NCI-H2107 treated with DMSO at 0.1 percent for 48 hours (cell line): Measurements from ENCODE around the gene SULT1E1.
A peak's percentile ranks its signal among the peaks of the same experiment; 100 is the strongest.
"Not testable (repeated sequence)": the region's sequence is repeated elsewhere in the genome, so short reads cannot be mapped to it uniquely, and the experiment has no call there.

Source experiments
- DNase-seq: peaks from one replicate; lab custom pipeline; 2025; ENCODE audit not compliant: unreplicated experiment; lab: John Stamatoyannopoulos, UW

The SULT1E1 gene

DNA sequence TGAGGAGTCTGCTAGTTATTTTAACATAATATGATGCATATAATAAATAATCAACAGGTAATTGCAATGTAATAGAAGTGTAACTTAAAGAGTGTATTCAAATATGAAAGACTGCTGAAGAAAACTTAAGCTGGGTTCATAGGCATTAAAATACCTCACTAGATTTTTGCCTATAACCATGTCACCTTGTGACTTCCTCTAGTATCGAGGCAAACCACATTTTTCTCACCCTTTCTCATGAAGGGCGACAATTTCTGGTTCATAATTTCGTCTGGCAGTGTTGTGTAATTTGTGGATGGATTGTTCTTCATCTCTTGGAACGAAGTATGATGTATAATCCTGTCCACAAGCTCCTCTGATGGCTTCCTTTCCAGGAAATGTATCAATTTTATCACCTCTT is 16.0 kb downstream of the SULT1E1 start:
- no peak for DNase-seq

DNA sequence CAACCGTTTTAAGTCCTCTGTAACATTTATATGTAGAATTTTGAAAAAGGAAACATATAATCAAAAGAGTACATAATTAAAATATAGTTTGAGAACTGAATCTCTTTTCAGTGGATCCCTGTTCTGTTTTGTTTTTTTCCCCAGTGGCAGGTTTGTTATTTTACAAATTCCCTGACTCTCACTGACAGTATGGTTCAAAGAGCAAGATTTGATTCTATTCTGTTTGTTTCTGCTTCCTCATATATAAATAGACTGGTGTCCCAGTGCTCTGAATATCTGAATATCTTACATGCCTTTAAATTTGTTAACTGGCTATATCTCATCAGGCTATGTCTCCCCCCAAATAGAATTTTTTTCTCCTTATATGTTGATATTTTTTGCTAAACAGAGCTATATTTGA is 16.6 kb downstream of the SULT1E1 start:
- no peak for DNase-seq

DNA sequence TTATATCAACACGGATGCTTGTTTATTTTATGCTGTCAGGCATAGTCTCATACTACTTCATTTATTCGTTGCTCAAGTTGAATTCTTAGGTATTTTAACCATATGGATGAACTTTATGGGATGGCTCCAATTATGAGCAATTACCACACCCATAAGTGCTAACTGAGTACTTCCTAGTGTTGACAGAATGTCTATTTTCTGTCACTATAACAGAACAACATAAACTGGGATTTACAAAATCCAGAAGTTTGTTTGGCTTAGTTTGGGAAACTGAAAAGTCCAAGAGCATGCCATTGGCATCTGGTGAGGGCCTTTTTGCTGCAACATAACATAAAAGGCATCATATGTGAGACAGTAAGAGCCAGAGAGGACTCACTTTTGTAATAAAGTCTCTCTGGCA is 21.0 kb downstream of the SULT1E1 start:
- no peak for DNase-seq

DNA sequence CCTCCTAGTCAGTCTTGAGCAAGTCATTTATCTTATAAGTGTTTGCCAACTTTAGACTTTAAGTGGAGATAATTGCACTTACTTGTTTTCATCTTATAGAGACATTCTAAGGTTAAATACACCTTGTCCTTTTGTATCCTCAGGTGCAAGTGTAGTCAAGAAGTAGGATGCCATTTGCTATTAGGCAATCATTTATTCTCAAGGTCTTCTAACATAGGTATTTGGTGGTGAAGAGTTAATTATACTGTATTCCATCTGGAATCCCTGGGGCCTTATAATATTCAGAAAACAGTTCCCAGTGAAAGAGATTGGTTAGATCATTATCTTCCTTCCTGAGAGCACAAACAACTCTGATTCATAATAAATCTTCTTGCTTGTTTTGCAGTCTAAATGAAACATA is 23.7 kb downstream of the SULT1E1 start:
- no peak for DNase-seq

DNA sequence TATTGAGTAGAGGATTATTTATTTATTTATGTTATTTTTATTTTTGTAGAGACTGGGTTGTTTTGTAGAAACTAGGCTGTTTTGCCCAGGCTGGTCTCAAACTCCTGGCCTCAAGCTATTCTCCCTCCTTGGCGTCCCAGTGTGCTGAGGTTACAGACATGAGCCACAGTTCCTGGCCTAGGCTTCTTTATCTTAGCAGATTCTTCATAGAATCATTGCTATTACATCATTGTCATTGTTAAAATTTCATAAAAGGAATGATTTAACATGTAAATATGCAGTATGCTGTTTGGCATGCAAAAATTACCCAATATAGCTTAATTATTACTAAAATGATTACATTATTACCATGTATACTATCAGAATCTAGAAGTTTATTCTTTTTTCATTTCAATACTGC is 24.2 kb downstream of the SULT1E1 start:
- DNase-seq, result no peak

DNA sequence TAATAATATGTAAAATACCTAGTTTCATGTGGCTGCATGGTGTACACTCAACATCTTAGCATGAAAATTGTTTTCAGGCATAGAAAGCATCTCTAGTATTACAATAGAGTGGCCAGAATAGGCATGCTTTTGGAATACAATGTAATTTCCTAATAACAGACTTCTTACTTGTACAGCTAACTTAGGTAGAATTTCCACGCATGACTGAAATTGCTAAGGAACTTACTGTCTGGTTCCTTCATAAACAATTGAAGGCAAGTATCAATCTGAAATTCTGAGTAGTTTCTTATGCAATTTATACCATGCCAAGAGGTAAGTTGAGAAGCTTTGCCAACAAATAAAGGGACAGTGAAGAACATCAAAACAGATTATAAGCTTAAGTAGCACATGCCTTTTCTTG is 26.7 kb downstream of the SULT1E1 start:
- DNase-seq, result no peak

GRCh38 chr4:69832326-69833030 is 27.5 kb downstream of the SULT1E1 start:
- no peak for DNase-seq

GRCh38 chr4:69831646-69832325 is 28.2 kb downstream of the SULT1E1 start:
- no peak for DNase-seq

DNA sequence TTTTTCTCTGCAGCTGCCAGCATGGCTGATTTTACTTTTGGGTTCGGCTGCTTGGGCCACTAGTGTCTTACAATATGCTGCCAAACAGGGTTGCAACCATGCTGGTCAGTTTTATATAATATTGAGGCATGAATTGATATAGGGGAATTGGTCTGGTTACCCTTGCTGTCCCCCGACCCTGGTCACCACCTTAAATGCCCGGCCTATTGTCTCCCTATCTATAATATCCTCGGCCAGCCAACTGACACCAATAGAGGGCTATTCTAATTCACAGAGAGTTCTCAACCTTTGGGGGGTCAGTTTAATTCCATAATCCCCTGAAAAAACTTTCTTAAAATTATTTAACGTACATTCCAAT is 28.7 kb downstream of the SULT1E1 start:
- DNase-seq, result no peak

GRCh38 chr4:69830560-69831269 is 29.2 kb downstream of the SULT1E1 start:
- DNase-seq, result peak; percentile 29

- DNase-seq, result no peak
Measured at GRCh38 chr4:69830192-69830559, 29.8 kb downstream of the SULT1E1 start.

- DNase-seq, result no peak
Measured at GRCh38 chr4:69829678-69830077, 30.3 kb downstream of the SULT1E1 start.

DNA sequence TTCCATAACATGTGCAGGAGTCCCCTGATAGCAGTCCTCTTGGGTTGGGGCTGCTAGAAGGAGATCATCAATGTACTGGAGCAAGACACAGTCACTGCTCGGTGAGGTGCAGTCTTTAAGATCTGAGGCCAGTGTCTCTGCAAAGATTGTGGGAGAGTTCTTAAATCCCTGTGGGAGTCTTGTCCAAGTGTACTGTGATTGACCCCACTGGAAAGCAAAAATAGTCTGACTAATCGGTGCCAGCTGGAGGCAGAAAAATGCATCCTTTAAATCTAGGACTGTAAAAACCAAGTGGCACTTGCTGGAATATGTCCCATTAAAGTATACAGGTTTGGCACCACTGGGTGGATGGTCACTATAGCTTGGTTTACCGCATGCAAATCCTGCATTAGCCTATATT is 31.1 kb downstream of the SULT1E1 start:
- DNase-seq, result no peak

DNA sequence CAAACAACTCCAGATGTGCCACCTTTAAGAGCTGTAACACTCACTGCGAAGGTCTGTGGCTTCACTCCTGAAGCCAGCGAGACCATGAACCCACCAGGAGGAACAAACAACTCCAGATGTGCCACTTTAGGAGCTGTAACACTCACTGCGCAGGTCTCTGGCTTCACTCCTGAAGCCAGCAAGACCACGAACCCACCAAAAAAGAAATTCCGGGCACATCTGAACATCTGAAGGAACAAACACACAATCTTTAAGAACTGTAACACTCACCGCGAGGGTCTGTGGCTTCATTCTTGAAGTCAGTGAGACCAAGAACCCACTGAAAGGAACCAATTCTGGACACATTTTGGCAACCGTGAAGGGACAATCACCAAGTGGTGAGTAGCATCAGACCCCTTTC is 34.9 kb downstream of the SULT1E1 start:
- not testable (repeated sequence) for DNase-seq

DNA sequence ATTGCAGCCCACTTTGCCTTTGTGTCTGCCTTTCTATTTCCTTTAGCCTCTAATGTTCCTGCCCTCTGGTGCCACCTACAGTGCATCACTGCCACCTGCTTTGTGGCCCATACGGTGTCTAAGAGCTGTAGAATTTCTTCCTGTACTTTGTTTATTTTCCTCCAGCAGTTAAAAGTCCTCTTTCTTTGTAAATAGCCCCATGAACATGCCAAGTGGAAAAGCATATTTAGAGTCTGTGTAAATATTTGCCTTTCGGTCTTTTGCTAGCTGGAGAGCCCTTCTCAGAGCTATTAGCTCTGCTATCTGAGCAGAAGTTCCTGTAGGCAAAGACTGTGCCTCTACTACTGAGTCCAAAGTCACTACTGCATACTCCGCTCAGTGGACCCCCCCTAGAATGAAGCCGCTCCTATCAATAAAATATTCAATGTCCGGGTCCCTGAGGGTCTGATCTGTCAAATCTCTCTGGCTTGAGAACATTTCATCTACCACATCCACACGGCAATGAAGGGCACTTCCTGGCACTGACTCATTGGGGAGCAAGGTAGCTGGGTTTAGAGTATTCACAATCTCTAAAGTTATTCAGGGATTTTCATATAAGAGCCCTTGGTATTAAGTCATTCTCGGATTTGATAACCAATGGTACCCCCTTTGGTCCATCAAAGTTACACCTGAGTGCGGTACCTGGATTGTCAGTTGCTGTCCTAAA is 36.3 kb downstream of the SULT1E1 start:
- peak; percentile 41 for DNase-seq

DNA sequence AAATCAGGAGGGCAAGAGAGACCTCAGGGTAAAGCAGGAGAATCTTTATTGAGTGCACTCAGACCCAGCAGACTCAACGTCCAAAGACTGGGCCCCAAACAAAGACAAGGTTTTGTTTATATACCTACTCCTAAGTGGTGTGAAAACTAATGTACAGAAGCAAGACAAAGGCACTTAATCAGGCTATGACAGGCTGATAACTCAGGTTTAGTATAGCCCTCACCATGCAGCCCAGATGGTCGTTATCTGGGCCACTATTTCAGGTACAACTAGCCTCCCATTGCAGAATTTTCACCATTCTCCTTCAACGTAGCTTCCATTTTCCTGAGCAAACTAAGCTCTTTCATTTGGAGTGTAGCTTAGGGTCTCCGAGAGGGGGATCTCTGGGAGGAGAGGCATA is 36.9 kb downstream of the SULT1E1 start:
- DNase-seq, result no peak

- no peak for DNase-seq
Measured at GRCh38 chr4:69822198-69822597, 37.7 kb downstream of the SULT1E1 start.

DNA sequence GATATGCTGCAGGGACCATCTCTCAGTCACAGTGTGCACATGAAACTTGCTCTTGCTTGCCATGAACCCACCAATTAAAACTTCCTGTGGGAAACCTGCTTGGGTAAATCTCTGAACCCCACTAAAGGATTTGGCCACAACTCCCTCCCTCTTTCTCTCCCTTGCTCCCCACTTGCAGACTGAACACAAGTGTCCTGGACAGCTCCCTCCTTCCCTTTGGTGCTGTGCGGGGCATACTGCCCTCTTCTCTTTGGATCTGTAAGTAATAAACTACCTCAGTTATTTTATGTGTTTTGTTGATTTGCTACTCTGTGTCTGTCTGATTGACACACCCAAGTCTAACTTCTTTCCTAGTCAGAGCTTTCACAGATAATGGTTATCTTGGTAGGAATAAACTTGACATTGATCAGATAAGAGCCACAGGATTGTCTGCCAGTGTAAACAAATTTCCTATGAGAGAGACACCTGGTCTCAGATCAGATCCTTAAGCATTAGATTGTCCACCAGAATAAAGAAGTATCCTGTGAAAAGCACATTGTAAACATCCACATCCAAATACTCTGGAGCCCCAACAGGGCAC is 41.8 kb downstream of the SULT1E1 start:
- DNase-seq, result no peak

DNA sequence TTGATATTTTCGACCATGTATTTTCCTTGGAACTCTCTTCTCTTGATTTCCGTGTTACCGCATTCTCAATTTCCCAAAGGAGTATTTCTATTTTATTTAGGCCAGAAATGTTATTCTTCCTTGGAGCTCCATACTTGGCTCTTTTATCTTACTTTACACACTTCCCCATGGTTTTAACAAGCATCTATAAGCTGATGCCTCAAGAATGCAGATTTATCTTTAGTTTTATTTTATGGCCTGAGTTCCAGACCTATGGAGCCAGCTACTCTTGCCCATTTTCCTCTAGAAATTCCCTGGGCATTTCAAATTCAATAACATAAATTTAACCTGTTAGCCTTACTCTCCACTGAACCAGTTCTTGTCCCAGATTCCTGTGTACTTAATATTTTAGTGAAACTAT is 43.7 kb downstream of the SULT1E1 start:
- DNase-seq, result no peak

- no peak for DNase-seq
Measured at GRCh38 chr4:69813628-69814027, 46.3 kb downstream of the SULT1E1 start.

GRCh38 chr4:69811166-69811565 is 48.8 kb downstream of the SULT1E1 start:
- no peak for DNase-seq
